GM19023 (cell line): ENCODE measurements around the gene PARD3.

ENCODE experiments used
- ATAC-seq: cut with Tn5 transposase; IDR thresholded peaks from one replicate; pipeline ENCODE4 v1.9.1; 2021; ENCODE audit warnings: mild to moderate bottlenecking, moderate library complexity; ENCODE audit not compliant: unreplicated experiment

PARD3 gene

DNA sequence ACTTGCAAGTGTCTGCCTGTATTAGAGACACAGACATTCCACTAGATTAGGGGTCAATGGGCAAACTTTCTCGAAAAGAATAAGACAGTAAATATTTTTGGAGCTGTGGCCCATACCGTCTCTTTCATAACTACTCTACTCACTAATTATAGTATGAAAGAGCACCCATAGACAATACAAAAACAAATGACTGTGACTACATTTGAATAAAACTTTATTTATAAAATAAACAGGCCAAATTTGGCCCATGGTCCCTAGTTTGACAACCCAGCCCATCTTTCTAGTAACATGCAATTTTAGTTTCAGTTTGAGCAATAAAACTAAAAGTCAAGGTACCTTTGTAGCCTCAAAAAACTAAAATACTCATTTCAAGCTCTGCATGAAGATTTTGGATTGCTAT, 294.6 kb downstream of the PARD3 start:
- ATAC-seq, result no peak

DNA sequence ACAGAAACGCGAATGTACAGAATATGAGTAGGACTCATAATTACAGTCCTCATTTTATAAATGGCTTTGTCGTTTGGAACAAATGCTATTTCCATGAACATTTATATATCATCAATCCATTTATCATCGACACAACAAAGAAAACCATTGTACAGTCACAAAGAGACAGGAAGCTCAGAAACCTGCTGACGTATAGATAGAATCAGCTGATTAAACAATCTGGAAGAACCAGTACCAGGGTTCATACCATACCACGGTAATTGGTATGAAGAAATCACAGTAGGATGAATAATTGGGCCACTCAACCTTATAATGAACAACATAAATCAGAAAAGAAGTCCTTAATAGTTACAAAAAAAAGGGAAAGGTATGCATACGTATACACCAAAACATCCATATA, 295.0 kb downstream of the PARD3 start:
- ATAC-seq, result no peak

DNA sequence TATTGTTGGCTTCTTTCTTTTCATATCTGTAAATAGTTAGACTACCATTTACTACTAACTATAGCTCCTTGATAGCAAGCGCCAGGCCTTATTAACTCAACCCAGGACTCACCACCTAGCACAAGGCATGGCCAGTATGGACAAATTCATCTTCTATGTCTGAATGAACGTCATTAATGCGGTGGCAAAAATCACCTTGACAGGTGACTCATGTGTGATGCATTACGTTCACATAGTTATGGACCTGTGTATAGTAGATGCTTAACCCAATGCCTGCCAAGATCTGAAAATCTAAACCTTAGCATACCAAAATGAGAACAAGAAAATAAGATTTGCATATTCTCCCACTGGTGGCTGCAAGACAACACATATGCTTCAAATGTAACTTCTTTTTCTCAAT, 300.8 kb downstream of the PARD3 start:
- ATAC-seq, result no peak

DNA sequence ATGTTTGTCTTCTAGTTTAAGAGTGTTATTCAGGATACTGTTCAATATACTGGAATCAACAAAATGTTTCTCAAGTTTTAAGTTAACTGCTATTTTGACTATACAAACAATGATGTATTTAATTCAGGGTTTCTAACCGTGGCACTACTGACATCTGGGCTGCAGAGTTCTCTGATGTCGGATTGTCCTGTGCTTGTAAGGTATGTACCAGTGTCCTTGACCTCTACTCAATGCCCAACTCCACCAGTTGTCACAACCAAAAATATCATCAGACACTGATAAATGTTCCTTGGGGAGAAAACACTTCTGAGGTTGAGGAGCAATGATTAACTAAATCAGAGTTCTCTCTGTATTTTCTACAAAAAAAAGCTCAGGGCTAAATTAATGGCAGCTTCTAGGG, 301.5 kb downstream of the PARD3 start:
- no peak for ATAC-seq

DNA sequence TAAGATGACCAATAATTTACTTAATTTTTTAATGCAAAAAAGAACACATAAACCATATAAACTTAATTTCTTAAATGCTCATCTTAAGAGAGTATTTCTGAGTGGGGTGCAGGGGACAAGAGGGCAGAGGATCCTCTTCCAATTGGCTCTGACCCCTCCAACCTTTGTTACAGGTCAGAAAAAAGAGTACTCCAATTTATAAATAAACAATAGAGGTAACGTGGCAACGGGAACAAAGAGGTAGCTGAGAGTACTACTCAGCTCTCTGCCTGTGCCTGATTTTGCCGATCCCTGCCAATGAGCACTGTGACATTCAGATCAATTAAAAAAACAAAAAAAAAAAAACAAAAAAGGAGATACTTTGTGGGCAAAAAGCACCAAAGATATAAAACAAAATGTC, 307.9 kb downstream of the PARD3 start:
- no peak for ATAC-seq

DNA sequence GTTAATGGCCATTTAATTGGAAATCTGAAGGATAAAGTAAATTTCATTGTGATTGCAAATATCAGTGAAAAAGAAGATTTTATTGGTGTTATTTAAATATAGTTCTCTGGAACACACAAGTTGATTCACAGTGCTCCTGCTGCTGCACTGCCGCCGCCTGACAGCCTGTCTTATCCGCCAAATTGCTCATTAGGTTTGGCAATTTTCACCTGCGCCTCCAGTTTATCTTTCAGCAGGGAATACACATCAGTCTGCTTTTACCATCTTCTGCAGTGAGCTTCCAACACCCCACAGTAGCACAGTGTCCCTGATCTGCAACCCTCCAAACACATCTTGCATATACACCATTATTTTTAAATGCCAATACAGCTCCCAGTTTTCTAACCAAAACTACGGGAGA, 308.3 kb downstream of the PARD3 start:
- no peak for ATAC-seq

DNA sequence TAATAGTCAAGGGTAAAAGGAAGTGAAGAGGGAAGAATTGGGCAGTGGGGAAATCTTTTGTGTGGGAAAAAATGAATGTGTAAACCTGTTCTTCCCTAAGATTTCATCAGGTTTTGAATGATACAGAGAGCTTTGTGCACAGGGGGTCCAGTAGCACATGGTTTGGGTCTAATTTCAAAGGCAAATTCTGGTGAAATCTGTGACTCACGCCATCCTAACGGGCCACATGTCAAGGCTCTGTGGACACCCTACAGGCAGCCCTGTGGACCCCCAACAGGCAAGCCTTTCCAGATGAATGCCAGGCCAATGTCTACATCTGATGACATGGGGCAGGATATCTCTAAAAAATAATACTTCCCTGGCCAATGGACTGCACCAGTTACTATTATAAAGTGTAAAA, 309.8 kb downstream of the PARD3 start:
- no peak for ATAC-seq

DNA sequence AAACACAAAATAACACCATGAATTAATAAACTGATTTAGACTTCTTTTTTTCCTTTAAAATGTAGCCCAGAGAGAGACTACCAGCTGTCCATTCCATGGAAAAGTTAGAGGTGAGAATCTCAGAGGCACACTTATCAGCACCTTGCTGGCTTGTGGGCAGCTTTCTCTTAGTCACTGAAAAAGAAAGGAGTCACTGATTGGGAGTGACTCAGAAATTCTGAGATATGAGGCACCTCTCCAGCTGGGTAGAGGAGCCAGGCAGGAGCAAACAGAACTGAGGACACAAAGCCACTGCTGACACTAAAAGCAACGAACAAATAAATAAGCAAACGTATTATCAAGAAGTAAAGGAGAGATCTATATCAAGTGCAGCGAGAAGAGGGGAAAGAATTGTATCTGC, 310.6 kb downstream of the PARD3 start:
- ATAC-seq, result no peak

DNA sequence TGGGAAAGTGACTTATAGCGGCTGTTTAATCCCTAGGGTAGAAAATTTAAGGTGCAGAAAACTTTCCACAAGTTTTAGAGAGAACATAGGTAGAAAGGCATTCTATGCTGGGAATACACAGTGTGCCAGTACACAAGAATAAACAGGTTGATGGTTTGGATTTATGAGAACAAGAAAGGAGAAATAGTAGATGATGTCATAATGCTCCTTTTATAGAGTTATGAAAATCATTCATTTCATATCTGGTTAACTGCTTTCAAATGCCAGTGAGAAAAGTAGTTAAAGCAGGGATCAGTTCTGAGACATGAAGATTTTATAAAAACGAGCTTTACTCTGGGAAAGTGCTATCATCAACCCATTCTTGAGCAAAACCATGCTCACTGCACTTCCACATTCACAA, 311.4 kb downstream of the PARD3 start:
- no peak for ATAC-seq

DNA sequence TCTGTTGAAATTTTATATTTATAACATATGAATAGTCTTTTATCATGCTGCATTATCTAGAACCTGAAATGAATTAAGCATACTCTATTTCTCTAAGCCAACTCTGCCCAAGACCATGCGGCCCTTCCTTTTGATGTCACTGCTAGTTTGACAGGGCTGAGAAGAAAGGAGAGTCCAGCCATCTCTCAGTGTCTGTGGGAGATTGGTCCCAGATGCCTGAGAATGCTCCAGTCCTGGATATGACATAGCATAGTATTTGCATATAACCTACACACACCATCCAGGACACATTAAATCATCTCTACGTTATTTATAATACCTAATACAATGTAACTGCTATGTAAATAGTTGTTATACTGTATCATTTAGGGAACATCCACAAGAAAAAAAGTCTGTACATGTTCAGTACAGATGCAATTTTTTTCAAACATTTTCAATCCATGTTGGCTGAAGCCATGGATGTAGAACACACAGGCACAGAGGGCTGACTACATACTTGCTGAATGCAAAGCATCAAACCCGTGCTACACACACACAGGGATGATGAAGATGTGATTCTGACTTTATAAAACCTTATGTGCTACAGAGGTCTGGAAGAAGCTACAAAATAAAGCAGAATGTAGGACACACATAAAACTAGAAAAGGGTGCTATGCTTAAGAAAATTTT, 315.4 kb downstream of the PARD3 start:
- no peak for ATAC-seq

DNA sequence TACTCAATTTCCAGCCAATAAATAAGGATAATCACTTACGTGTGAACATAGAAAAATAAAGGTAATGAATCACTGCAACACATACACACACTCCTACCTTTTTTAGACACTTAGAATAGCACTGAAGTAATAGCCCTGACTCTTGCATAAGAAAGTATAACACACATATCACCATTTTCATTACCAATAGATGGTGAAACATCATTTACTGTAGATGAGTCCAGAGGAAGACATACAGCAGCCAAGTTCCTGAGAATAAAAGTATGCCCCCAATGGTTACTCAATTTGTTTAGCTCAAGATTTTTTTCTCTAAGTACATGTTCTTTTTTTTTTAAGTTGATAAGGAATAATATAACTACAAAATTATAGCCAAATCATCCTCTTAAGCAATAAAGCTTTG, 316.3 kb downstream of the PARD3 start:
- no peak for ATAC-seq

DNA sequence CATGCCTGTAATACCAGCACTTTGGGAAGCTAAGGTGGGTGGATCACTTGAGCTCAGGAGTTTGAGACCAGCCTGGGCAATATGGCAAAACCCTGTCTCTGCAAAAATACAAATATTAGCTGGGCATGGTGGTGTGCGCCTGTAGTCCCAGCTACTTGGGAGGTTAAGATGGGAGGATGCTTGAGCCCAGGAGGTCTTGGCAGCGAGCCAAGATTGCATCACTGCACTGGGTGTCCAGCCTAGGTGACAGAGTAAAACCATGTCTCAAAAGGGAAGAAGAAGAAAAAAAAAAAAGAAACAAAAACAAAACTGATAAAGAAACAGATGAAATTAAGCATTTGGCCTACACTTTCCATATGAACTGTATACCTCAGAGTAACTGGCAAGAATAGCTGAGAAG, 319.2 kb downstream of the PARD3 start:
- no peak for ATAC-seq

DNA sequence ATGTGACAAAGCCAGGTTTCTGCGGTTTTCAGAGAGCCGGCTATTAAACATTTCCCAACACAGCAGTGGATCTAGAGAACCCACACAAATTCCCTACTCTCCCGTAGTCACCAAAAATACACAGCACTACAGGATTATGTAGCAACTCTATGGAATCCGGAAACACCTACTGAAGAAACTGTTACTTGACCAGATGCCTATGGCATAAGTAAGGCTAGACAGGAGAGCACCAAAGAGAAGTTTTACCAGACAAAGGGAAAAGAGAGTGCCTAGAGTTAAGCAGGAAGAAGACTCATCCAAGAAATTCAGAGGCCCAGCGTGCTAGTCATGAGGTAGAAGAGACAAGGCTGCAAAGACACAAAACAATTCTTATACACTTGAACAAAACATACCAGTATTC, 321.1 kb downstream of the PARD3 start:
- no peak for ATAC-seq

DNA sequence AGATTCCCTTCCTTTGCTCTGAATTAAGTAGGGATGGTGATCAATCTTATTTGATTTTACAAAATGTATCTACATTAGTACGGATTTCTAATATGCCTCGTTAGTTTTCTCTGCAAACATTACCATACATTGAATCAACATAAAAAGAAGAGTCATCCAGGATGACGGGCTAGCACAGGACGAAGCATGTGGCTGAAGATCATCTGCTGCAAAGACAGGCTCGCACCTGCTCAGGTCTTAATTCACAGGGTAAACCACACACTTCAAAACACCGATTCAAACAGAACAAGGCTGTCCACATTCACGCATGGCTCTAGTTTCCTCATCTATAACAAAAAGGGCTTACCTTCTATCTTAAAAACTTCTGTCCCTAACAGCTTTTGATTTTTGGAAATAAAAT, 323.0 kb downstream of the PARD3 start:
- ATAC-seq, result no peak

DNA sequence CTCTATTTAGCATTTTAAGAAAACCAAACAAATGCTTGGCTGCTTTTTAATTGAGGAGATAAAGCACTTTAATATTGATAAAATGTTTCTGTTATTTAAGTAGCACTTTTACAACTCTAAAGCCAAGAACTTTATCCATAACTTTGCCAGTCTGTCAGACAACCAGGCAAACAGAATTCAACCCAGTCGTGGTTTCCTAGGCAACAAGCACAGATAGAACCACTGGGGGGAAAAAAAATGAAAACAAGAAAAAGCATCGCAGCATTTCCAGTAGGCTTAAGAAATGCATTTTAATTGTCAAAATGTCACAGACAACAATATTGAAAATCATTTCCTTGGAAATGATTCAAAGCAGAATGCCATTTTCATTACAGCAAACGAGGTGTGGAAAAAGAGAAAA, 323.4 kb downstream of the PARD3 start:
- ATAC-seq, result no peak

DNA sequence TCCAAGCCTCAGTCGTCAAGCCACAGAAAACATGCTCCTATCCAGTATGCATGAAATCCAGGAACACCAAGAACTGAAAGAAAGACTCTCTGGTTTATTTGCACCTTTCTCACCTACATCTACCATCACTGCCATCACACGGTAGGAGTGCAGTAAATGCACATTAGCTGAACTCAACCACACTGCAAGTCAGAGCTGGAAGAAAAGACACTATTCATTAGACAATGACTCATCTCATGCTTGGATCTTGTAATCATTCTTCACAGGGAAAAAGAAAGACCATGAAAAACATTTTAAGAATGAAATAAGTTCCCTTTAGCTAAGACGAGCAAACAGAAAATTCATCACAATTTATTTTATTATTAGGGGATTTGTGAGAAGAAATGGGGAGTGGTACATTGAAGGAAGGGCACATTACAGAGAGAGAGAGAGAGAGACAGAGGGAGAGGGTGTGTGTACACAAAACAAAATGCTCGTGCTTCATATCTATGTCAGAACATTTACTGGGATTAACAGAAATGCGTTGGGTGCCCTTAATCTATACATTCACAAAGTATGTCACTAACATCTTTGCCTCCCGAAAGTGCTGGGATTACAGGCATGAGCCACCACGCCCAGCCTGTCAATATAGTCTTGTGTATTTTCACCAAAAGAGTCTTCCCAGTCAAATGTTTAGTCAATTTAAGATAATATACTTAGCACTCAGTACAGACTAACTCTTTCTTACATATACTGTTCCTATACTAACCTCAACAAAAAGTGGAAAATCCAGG, 324.9 kb downstream of the PARD3 start:
- ATAC-seq, result no peak

DNA sequence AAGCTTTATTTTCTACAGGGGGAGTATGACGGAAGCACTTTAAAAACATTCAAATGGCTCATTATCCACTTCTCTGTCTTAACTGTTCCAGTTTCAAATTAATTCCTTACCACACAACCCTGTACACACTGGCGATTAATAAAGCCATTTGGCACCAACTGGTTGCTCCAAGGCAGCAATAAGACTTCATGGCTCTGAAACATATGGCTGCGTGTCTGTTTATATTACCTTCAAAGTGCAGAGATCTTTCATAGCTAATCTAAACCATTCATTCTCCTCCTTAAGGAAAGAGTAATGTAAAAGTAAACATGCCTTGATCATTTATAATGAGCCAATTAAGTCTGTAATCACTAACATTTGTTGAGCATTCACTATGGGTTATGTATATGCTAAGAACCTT, 325.7 kb downstream of the PARD3 start:
- no peak for ATAC-seq

DNA sequence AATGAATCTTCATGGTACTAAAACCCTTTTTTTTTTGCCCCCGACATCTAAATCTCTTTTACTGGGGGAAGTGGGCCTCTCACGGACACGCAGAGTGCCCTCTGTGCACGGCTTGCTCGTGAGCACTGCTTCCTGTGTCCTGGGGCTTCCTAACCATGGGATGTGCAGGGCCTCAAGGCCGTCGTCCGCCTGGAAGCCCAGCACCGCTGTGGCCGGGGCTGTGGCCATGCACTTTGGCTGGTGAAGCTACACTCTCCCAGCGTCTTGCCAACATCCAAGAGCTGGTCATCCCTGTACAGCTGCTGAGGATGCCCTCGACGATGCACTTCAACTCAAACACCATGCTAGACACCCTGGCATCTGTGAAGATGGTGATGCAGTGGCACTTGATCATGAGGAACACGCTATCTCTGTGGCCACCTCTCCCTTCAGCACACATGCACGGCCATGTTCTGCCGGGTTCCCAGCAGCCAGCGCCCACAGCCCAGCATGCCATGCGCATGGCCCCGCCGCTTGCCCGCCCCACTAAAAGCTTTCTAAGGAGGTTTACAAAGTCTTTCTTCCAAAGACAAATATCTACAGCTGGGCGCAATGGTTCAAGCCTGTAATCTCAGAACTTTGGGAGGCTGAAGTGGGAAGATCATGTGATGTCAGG, 326.5 kb downstream of the PARD3 start:
- no peak for ATAC-seq

DNA sequence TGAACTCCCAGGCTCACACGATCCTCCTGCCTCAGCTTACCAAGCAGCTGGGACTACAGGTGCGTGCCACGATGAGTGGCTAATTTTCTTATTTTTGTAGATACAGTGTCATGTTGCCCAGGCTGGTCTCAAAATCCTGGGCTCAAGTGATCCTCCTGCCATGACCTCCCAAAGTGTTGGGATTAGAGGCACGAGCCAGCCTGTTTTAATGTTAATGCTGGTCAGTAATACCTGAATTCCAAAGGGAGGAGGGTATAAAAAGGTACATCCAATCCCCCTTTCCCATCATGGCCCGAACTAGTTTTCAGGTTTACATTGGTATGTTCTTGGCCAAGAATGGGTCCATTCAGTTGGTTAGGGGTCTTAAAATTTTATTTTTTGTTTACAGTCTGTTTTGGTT, 329.1 kb downstream of the PARD3 start:
- ATAC-seq, result no peak

DNA sequence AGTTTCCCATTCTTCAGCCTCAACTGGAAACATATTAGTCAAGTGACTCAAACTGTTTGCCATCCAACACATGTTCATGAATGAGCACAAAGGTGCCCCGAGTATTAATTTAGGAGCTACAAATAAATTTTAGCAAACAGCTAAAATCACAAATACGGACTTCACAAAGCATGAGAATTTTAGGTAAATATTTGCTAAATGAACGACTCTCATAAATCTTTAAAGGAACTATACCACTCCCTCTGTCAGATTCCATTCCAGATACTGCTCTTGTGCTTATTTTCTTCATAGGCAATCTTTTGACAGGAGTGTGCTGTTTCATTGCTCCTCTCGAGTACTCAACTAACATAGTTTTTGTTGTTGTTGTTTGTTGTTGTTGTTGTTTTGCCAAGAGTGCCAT, 330.9 kb downstream of the PARD3 start:
- ATAC-seq, result no peak

DNA sequence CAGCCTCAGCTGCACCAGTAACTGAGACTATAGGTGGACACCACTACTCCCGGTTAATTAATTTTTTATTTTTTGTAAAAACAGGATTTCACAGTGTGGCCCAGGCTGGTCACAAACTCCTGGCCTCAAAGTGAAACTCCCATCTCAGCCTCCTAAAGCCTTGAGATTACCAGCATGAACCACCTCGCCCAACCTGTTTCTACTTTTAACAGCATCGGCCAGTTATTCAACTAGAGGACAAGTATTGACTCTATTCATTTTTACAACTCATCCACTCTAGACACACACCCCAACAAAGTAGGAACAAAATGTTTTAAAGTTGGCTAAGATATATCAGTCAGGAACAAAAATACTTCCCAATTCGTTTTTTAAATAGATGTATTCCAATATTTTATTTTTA, 334.8 kb downstream of the PARD3 start:
- ATAC-seq, result no peak

DNA sequence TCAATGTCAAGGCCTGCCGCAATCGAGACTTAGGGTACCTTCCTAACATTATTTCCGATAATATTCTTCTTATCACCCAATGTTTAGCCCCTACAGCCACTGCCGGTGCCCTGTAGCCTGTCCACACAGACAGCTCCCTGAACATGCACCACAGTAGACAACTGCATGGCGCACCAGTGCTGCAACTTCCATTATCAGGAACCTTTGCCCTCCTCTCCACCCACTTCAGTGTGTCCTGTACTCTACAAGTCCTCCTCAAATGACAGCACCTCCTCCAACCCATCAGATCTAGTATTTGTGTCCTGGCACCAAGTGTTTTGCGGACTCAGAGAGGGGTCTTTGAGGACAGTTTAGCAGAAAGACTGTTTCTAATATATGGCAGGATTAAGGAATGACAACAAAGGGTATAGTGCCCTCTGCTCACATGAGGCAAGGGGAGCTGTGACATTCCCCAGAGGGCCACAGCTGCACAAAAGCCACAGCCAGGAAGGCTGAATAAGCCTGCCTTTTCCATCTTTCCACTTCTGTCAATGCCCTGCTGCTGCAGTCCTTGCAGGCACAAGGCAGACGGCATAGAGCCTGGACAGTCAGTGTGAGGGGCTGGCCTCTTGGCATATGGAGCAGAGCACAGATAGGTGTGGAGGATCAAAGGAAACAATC, 335.4 kb downstream of the PARD3 start:
- no peak for ATAC-seq
